Progenitor cell of endocrine pancreas (in vitro differentiated cells): ENCODE data around the gene STK35. TPM values are rescaled to one million over a fixed set of nuclear protein-coding genes. Genes with fewer than 3 reads are reported as not detected.

Source experiments
- DNase-seq: peaks from one replicate; pipeline ENCODE4 v3.0.0; 2021; ENCODE audit warnings: low spot score; ENCODE audit not compliant: unreplicated experiment
- H3K27ac Mint-ChIP-seq: 2 replicates; pipeline ENCODE4 v1.8.0; 2021; ENCODE audit warnings: mild to moderate bottlenecking, moderate library complexity, mixed read lengths
- H3K27me3 Mint-ChIP-seq: 2 replicates; pipeline ENCODE4 v1.8.0; 2021; ENCODE audit warnings: mixed read lengths
- H3K36me3 Mint-ChIP-seq: 2 replicates; pipeline ENCODE4 v1.8.0; 2022; ENCODE audit warnings: mixed read lengths; ENCODE audit not compliant: insufficient read depth
- H3K4me1 Mint-ChIP-seq: 2 replicates; pipeline ENCODE4 v1.8.0; 2021; ENCODE audit warnings: low read depth, mixed read lengths
- H3K4me3 Mint-ChIP-seq: 2 replicates; pipeline ENCODE4 v1.8.0; 2021; ENCODE audit warnings: low read depth, mild to moderate bottlenecking, moderate library complexity, mixed read lengths
- H3K9me3 Mint-ChIP-seq: 2 replicates; pipeline ENCODE4 v1.8.0; 2021; ENCODE audit warnings: low read depth, mixed read lengths
- total RNA-seq: library from RNA; stranded (reverse); gene quantifications from 2 replicates; pipeline ENCODE4 v1.2.1, GENCODE V29; 2021
- TF ChIP-seq, protein P1 (sequence below): fragments of 200-600 bp; sonication (generic); IDR thresholded peaks from one replicate; pipeline ENCODE4 v1.5.0; 2021; ENCODE audit warnings: antibody characterized with exemption, mild to moderate bottlenecking; ENCODE audit not compliant: unreplicated experiment

STK35 gene
- total RNA-seq, 1 donor from 2014 or later, result 41.9 TPM

DNA sequence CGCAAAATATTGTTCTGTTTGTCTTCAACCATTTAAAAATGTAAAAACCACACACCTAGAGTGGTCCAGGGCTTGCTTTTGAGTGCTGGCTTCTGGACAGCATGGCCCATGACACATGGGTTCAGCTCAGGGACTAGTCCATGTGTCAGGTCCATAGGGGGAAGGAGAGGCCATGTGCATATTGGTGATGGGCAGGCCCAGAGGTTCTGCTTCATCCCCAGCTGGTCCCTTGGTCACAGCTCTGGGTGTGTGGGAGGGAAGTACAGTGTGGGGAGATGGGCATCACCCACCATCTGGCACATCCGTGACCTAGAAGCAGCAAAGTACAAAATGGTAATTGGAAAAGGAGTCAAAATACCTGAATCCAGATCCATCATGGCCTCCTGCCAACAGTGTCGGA lies 50.7 kb downstream of the STK35 start:
- no peaks in the 10 kb centered on the region for H3K27me3 Mint-ChIP-seq
- no peaks in the 10 kb centered on the region for H3K9me3 Mint-ChIP-seq
- TF ChIP-seq, protein P1, sequence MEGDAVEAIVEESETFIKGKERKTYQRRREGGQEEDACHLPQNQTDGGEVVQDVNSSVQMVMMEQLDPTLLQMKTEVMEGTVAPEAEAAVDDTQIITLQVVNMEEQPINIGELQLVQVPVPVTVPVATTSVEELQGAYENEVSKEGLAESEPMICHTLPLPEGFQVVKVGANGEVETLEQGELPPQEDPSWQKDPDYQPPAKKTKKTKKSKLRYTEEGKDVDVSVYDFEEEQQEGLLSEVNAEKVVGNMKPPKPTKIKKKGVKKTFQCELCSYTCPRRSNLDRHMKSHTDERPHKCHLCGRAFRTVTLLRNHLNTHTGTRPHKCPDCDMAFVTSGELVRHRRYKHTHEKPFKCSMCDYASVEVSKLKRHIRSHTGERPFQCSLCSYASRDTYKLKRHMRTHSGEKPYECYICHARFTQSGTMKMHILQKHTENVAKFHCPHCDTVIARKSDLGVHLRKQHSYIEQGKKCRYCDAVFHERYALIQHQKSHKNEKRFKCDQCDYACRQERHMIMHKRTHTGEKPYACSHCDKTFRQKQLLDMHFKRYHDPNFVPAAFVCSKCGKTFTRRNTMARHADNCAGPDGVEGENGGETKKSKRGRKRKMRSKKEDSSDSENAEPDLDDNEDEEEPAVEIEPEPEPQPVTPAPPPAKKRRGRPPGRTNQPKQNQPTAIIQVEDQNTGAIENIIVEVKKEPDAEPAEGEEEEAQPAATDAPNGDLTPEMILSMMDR, result no peak
- H3K27ac Mint-ChIP-seq, result peak overlapping the region; percentile 69
- no peak overlapping the region for H3K4me3 Mint-ChIP-seq
- no peaks in the 10 kb centered on the region for H3K36me3 Mint-ChIP-seq
- no peak for DNase-seq
- H3K4me1 Mint-ChIP-seq, result peaks cover 5% of the 10 kb centered on the region

DNA sequence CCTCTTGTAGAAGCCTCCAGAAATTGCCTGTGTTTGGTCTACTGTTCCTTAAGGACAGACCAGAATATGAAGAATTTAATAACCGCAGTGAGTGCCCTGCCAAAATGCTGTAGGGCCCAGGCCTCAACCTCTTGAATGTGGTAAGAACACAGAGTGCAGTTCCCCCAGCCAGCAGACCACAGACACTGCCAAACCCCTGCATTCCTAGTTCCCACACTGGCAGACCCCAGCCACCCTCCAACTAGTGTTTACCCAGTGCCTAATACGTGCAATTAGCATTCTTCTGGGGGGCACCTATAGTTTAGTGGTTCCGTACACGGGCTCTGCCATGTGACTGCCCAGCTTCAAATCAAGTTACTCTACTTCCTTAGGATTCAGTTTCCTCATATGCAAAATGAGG lies 51.7 kb downstream of the STK35 start:
- no peaks in the 10 kb centered on the region for H3K27me3 Mint-ChIP-seq
- peaks cover 5% of the 10 kb centered on the region for H3K4me1 Mint-ChIP-seq
- TF ChIP-seq, protein P1, result no peak
- DNase-seq, result no peak
- H3K4me3 Mint-ChIP-seq, result no peak overlapping the region
- no peaks in the 10 kb centered on the region for H3K9me3 Mint-ChIP-seq
- H3K36me3 Mint-ChIP-seq, result no peaks in the 10 kb centered on the region
- no peak overlapping the region for H3K27ac Mint-ChIP-seq

DNA sequence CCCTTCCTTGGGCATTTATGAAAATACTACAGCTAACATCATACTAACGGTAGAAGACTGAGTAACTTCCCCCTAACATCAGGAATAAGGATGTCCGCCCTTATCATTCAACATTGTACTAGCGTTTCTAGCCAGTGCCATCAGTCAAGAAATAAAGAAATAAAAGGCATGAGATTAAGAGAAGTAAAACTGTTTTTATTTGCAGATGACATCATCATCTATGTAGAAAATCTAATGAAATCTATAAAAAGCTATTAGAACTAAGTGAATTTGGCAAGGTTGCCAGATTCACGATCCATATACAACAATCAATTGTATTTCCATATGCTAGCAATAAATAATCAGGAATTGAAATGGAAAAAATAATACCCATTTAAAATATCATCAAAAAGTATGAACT lies 54.6 kb downstream of the STK35 start:
- Mint-ChIP-seq H3K9me3 (no peaks in the 10 kb centered on the region), H3K4me3 (no peak overlapping the region), H3K4me1 (peaks cover 5% of the 10 kb centered on the region), H3K27me3 (peaks cover 6% of the 10 kb centered on the region), H3K36me3 (no peaks in the 10 kb centered on the region), H3K27ac (no peak overlapping the region)
- no peak for DNase-seq
- TF ChIP-seq, protein P1, result no peak

DNA sequence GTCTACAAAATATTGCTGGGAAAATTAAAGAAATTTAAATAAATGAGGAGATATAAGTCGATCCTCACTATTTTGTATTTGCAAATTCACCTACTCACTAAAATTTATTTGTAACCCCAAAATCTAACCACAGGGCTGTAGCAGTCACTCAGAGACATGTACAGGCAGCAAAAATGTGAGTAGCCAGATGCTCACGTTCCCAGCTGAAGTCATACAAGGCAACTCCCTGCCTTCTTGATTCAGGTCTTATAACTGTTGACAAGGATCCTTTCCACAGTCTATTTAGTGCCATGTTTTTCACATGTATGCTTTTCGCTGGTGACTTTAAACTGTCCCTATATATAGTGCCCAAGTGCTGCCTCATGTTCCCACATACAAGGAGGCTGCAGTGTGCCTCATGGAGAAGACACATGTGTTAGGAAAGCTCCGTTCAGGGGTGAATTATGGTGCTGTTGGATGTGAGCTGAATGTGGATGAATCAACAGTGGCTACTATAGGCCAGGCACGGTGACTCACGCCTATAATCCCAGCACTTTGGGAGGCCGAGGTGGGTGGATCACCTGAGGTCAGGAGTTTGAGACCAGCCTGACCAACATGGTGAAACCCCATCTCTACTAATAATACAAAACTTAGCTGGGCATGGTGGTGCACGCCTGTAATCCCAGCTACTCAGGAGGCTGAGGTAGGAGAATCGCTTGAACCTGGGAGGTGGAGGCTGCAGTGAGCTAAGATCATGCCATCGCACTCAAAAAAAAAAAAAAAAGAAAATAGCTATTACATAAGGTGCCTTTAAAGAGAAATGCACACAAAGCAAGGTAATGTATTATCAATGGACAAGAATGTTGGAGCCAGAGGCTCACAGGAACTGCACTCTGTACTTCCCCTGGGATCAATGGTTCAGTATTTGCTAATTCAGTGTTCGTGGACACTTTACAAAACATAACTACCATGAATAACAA lies 55.3 kb downstream of the STK35 start:
- TF ChIP-seq, protein P1, result no peak
- H3K36me3 Mint-ChIP-seq, result no peaks in the 10 kb centered on the region
- H3K9me3 Mint-ChIP-seq, result no peaks in the 10 kb centered on the region
- no peak overlapping the region for H3K4me3 Mint-ChIP-seq
- DNase-seq, result no peak
- H3K27me3 Mint-ChIP-seq, result peaks cover 6% of the 10 kb centered on the region
- H3K4me1 Mint-ChIP-seq, result peaks cover 4% of the 10 kb centered on the region
- H3K27ac Mint-ChIP-seq, result no peak overlapping the region

DNA sequence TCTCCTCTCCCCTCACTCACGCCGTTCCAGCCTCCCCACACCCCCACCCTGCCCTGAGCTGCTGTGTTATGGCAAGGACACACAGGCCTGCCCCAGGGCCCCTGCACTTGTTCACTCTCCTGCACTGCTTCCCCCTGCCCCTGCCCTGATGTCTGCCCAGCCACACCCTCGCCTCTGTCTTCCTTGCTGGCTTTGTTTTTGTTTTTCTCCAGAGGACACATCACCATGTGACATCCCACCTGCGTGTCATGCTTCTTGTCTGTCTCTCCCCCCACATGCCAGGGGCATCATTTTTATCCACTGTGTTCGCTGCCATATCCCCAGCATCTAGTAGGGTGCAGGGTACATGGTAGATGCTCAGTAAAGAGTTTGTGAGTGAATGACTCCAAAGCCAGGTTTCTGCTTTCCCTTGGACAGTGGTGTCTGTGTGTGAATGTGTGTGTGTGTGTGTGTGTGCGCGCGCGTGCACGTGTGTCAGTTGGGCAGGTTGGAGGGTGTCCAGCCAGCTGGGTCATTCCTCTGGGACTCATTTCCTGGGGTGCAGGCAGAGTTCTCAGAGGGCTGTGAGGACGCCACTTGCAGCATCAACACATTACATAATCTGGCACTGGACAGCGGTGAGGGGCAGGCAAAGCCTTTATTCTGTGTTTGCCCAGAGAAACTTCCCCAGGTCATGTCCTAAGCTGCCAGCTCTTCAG lies 60.6 kb downstream of the STK35 start:
- no peaks in the 10 kb centered on the region for H3K4me1 Mint-ChIP-seq
- TF ChIP-seq, protein P1, result no peak
- DNase-seq, result no peak
- no peak overlapping the region for H3K27ac Mint-ChIP-seq
- no peaks in the 10 kb centered on the region for H3K36me3 Mint-ChIP-seq
- H3K4me3 Mint-ChIP-seq, result no peak overlapping the region
- H3K9me3 Mint-ChIP-seq, result no peaks in the 10 kb centered on the region
- peaks cover 11% of the 10 kb centered on the region for H3K27me3 Mint-ChIP-seq
